ENCODE results near the gene UBE2O. TPM values are rescaled to one million over a fixed set of nuclear protein-coding genes. Genes with fewer than 3 reads are reported as not detected.

The UBE2O gene
- total RNA-seq, 1 donor from 2014 or later, result 94.3 TPM

DNA sequence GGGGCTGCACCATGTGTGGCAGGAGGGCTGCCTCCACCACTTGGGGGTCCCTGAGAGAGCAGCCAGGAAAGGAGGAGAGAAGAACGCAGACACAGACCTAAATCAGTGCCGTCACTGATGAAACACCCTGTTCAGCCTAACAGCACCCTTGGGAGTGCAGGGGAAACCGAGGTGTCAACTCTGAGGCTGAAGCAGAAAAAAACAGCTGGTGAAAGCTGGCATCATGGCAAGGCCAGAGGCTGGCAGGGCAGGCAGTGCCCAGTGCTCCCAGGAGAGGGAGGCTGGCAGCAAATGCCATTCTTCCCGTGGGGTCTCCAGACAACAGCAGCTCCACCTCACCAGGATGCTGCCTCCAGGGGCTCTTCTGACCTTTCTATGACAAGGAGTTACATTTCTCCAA lies 45.4 kb downstream of the UBE2O start:
- no peak for DNase-seq
- no peaks in the 10 kb centered on the region for H3K36me3 Mint-ChIP-seq (ENCODE audit: unreplicated experiment)
- peaks cover 3% of the 10 kb centered on the region for H3K9me3 Mint-ChIP-seq (ENCODE audit: unreplicated experiment)
- no peak overlapping the region for H3K27ac Mint-ChIP-seq (ENCODE audit: unreplicated experiment)
- H3K4me1 Mint-ChIP-seq (ENCODE audit: low read depth, unreplicated experiment), result peaks cover 24% of the 10 kb centered on the region
- TF ChIP-seq, protein P1, sequence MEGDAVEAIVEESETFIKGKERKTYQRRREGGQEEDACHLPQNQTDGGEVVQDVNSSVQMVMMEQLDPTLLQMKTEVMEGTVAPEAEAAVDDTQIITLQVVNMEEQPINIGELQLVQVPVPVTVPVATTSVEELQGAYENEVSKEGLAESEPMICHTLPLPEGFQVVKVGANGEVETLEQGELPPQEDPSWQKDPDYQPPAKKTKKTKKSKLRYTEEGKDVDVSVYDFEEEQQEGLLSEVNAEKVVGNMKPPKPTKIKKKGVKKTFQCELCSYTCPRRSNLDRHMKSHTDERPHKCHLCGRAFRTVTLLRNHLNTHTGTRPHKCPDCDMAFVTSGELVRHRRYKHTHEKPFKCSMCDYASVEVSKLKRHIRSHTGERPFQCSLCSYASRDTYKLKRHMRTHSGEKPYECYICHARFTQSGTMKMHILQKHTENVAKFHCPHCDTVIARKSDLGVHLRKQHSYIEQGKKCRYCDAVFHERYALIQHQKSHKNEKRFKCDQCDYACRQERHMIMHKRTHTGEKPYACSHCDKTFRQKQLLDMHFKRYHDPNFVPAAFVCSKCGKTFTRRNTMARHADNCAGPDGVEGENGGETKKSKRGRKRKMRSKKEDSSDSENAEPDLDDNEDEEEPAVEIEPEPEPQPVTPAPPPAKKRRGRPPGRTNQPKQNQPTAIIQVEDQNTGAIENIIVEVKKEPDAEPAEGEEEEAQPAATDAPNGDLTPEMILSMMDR (IDR thresholded peaks at IDR 0.05; ENCODE audit: partially characterized antibody, unreplicated experiment), result no peak
- peaks cover 8% of the 10 kb centered on the region for H3K27me3 Mint-ChIP-seq (ENCODE audit: unreplicated experiment)
- H3K4me3 Mint-ChIP-seq (ENCODE audit: unreplicated experiment), result no peak overlapping the region

- Mint-ChIP-seq H3K4me1 (ENCODE audit: low read depth, unreplicated experiment) (peaks cover 24% of the 10 kb centered on the region), H3K4me3 (ENCODE audit: unreplicated experiment) (no peak overlapping the region), H3K36me3 (ENCODE audit: unreplicated experiment) (no peaks in the 10 kb centered on the region), H3K27ac (ENCODE audit: unreplicated experiment) (no peak overlapping the region), H3K9me3 (ENCODE audit: unreplicated experiment) (peaks cover 6% of the 10 kb centered on the region), H3K27me3 (ENCODE audit: unreplicated experiment) (peaks cover 10% of the 10 kb centered on the region)
- TF ChIP-seq, protein P1 (IDR thresholded peaks at IDR 0.05; ENCODE audit: partially characterized antibody, unreplicated experiment), result no peak
- DNase-seq, result no peak
Measured at GRCh38 chr17:76405967-76406647, 46.8 kb downstream of the UBE2O start.

GRCh38 chr17:76405607-76405966 lies 47.4 kb downstream of the UBE2O start:
- Mint-ChIP-seq H3K27me3 (ENCODE audit: unreplicated experiment) (peaks cover 10% of the 10 kb centered on the region), H3K4me1 (ENCODE audit: low read depth, unreplicated experiment) (peaks cover 22% of the 10 kb centered on the region), H3K36me3 (ENCODE audit: unreplicated experiment) (no peaks in the 10 kb centered on the region), H3K9me3 (ENCODE audit: unreplicated experiment) (peaks cover 7% of the 10 kb centered on the region), H3K4me3 (ENCODE audit: unreplicated experiment) (no peak overlapping the region), H3K27ac (ENCODE audit: unreplicated experiment) (no peak overlapping the region)
- TF ChIP-seq, protein P1 (IDR thresholded peaks at IDR 0.05; ENCODE audit: partially characterized antibody, unreplicated experiment), result no peak
- DNase-seq, result no peak

DNA sequence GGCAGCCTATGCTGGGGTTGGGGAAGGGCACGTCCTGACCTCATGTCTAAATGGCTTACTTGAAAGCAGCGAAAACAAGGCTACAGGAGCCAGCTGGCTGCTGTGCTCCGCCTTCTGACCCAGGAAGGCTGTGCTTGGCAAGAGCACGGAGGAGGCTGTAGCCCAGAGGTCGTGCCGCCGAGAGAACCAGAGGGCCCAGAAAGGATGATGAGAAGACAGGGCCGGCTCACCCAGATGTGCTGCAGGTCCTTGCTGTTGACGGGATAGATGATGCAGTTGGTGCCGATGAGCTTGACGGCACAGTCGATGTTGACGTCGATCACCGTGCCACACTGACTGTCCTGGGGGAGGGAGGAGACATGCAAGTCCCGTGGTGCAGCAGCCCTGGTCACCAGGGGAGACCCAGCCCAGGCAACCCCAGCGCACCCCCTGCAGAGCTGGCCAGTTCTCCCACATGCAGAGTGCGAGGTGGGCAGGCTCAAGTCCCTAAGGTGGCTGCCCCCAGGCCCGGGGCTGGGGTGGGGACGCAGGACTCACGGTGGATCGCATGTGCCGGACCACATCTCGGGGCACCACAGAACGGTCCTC lies 47.9 kb downstream of the UBE2O start:
- H3K27ac Mint-ChIP-seq (ENCODE audit: unreplicated experiment), result no peak overlapping the region

DNA sequence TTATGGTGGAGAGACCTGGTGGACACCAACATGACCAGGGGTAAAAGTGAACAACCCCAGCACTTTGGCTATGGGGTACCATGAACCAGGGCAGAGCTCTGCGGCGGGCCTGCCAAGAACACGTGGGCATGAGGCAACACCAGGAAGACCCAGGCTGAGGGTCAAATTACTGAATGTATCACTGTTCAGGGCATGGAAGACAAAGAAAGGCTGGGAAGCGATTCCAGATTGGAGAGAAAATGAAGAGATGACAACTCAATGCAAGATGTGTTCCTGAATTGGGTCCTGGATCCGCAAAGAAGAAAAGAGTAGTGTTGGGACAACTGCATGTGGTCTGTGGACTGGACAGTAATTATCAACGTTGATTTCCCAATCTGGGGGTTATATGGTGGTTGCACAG lies 48.7 kb downstream of the UBE2O start:
- Mint-ChIP-seq H3K4me1 (ENCODE audit: low read depth, unreplicated experiment) (peaks cover 18% of the 10 kb centered on the region), H3K4me3 (ENCODE audit: unreplicated experiment) (no peak overlapping the region), H3K27me3 (ENCODE audit: unreplicated experiment) (peaks cover 7% of the 10 kb centered on the region), H3K9me3 (ENCODE audit: unreplicated experiment) (peaks cover 12% of the 10 kb centered on the region), H3K36me3 (ENCODE audit: unreplicated experiment) (no peaks in the 10 kb centered on the region), H3K27ac (ENCODE audit: unreplicated experiment) (no peak overlapping the region)
- TF ChIP-seq, protein P1 (IDR thresholded peaks at IDR 0.05; ENCODE audit: partially characterized antibody, unreplicated experiment), result no peak
- no peak for DNase-seq

More for the DNA sequence above, 47.9 kb downstream of the UBE2O start:
- Mint-ChIP-seq H3K4me3 (ENCODE audit: unreplicated experiment) (no peak overlapping the region), H3K4me1 (ENCODE audit: low read depth, unreplicated experiment) (peaks cover 22% of the 10 kb centered on the region), H3K36me3 (ENCODE audit: unreplicated experiment) (no peaks in the 10 kb centered on the region), H3K9me3 (ENCODE audit: unreplicated experiment) (peaks cover 7% of the 10 kb centered on the region), H3K27me3 (ENCODE audit: unreplicated experiment) (peaks cover 10% of the 10 kb centered on the region)
- no peak for DNase-seq
- TF ChIP-seq, protein P1 (IDR thresholded peaks at IDR 0.05; ENCODE audit: partially characterized antibody, unreplicated experiment), result no peak
